Lung (tissue), 12 donors: ENCODE measurements around the gene TC2N. TPM values are rescaled to one million over a fixed set of nuclear protein-coding genes. Genes with fewer than 3 reads are reported as not detected.

Experiments
- ATAC-seq: fragments of 200-7000 bp; cut with Tn5 transposase; one replicate; pipeline ENCODE4 v1.9.1; 2020; ENCODE audit warnings: moderate number of reproducible peaks; ENCODE audit not compliant: insufficient read depth, low FRiP score
- DNase-seq, 3 donors: peaks; one replicate each; pipeline ENCODE4 v3.0.0-alpha.2; 2013 to 2017
- H3K27ac ChIP-seq, 2 donors: one replicate each; pipeline ENCODE4 v1.5.1; 2013; ENCODE audit warnings: mild to moderate bottlenecking in 2 of 2, moderate library complexity in 2 of 2, control low read depth in 1 of 2, inconsistent platforms in 1 of 2, low read depth in 1 of 2, low read length in 1 of 2
- H3K27me3 ChIP-seq, 3 donors: one replicate each; pipeline ENCODE4 v1.5.1; 2013; ENCODE audit warnings: low read length in 2 of 3; ENCODE audit not compliant: control insufficient read depth in 3 of 3, insufficient read depth in 3 of 3
- H3K36me3 ChIP-seq, 4 donors: one replicate each; pipeline ENCODE4 v1.5.1; 2013; ENCODE audit warnings: low read length in 4 of 4, mild to moderate bottlenecking in 1 of 4, moderate library complexity in 1 of 4; ENCODE audit not compliant: control insufficient read depth in 4 of 4, insufficient read depth in 4 of 4
- H3K4me1 ChIP-seq, 5 donors: one replicate each; pipeline ENCODE4 v1.5.1; 2013; ENCODE audit warnings: low read length in 5 of 5, mild to moderate bottlenecking in 2 of 5, moderate library complexity in 1 of 5; ENCODE audit not compliant: control insufficient read depth in 5 of 5, insufficient read depth in 5 of 5
- H3K4me3 ChIP-seq: one replicate; pipeline ENCODE4 v1.5.1; 2013; ENCODE audit warnings: mild to moderate bottlenecking, control low read depth, moderate library complexity
- H3K9ac ChIP-seq, 2 donors: one replicate each; pipeline ENCODE4 v1.5.1; 2013; ENCODE audit warnings: low read length in 2 of 2, control low read depth in 1 of 2; ENCODE audit not compliant: insufficient read depth in 1 of 2
- H3K9me3 ChIP-seq, 4 donors: one replicate each; pipeline ENCODE4 v1.5.1; 2013; ENCODE audit warnings: low read length in 3 of 4, mild to moderate bottlenecking in 1 of 4, moderate library complexity in 1 of 4; ENCODE audit not compliant: control insufficient read depth in 4 of 4, insufficient read depth in 3 of 4
- WGBS, 2 donors: extraction: QIAGEN DNeasy Blood & Tissue Kit; methylation state at CpG; one replicate each; pipeline ENCODE4 v1.1.7; 2013; 5-methylcytosine and 5-hydroxymethylcytosine counted together
- polyA plus RNA-seq, 2 donors: library from polyadenylated mRNA; stranded (reverse); fragments of 200-250 nt; gene quantifications; one replicate each; pipeline ENCODE4 v1.2.1, GENCODE V29; 2013
- total RNA-seq, 2 donors: library from RNA; depleted of rRNA in 1 of 2; stranded (reverse); fragments of >200 nt in 1 of 2; gene quantifications; one replicate each; pipeline ENCODE4 v1.2.1, GENCODE V29; 2014 to 2021
- TF ChIP-seq, protein P1 (sequence below): IDR thresholded peaks from 2 replicates; pipeline ENCODE4 v1.5.1; 2012; ENCODE audit warnings: mild to moderate bottlenecking; ENCODE audit errors: control extremely low read depth, extremely low read depth
- donor health status: control.
- donor health status: control.
- donor health status: Bipolar disorder and iron deficiency.
- donor health status: healthy.
- donor health status: DM: yes; HTN: yes; CAD: no.

TC2N gene
- total and polyA plus RNA-seq, 4 donors: 20.4 to 128 (median 43.9) TPM

- ATAC-seq: no peak
- Histone ChIP-seq H3K4me3 (no peak overlapping the region), H3K36me3 (peaks cover 0 to 24% (median 4%) of the 10 kb centered on the region in 4 donors), H3K27me3 (no peaks in the 10 kb centered on the region), H3K27ac (no peak overlapping the region), H3K9me3 (no peaks in the 10 kb centered on the region), H3K4me1 (peaks cover 0 to 13% (median 6%) of the 10 kb centered on the region in 5 donors), H3K9ac (no peak overlapping the region)
- TF ChIP-seq, protein P1, sequence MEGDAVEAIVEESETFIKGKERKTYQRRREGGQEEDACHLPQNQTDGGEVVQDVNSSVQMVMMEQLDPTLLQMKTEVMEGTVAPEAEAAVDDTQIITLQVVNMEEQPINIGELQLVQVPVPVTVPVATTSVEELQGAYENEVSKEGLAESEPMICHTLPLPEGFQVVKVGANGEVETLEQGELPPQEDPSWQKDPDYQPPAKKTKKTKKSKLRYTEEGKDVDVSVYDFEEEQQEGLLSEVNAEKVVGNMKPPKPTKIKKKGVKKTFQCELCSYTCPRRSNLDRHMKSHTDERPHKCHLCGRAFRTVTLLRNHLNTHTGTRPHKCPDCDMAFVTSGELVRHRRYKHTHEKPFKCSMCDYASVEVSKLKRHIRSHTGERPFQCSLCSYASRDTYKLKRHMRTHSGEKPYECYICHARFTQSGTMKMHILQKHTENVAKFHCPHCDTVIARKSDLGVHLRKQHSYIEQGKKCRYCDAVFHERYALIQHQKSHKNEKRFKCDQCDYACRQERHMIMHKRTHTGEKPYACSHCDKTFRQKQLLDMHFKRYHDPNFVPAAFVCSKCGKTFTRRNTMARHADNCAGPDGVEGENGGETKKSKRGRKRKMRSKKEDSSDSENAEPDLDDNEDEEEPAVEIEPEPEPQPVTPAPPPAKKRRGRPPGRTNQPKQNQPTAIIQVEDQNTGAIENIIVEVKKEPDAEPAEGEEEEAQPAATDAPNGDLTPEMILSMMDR: no peak
- no peak for DNase-seq
- 66 to 79% methylated on average over 13 of the region's 13 CpGs for WGBS, 2 donors
Measured at GRCh38 chr14:91877376-91877915, 10.1 kb upstream of the TC2N start.

DNA sequence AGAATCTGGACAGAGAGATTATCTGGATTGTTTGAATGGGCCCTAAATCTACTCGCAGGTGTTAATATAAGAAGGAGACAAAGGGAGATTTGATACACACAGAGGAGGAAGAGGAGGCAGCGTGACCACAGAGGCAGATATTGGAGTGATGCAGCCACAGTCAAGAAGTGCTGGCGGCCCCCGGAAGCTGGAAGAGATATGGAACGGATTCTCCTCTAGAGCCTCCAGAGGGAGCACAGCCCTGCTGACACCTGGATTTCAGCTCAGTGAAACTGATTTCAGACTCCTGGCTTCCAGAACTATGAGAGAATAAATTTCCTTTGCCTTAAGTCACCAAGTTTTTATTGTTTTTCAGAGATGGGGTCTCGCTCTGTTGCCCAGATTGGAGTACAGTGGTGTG, 9.2 kb upstream of the TC2N start:
- TF ChIP-seq, protein P1: no peak
- no peak for ATAC-seq
- 95 to 98% methylated on average over 6 of the region's 6 CpGs for WGBS, 2 donors
- Histone ChIP-seq H3K36me3 (peaks cover 0 to 24% (median 4%) of the 10 kb centered on the region in 4 donors), H3K9me3 (no peaks in the 10 kb centered on the region), H3K27me3 (no peaks in the 10 kb centered on the region), H3K9ac (no peak overlapping the region), H3K27ac (no peak overlapping the region), H3K4me3 (no peak overlapping the region), H3K4me1 (peaks cover 2 to 13% (median 6%) of the 10 kb centered on the region in 5 donors)
- DNase-seq: no peak

DNA sequence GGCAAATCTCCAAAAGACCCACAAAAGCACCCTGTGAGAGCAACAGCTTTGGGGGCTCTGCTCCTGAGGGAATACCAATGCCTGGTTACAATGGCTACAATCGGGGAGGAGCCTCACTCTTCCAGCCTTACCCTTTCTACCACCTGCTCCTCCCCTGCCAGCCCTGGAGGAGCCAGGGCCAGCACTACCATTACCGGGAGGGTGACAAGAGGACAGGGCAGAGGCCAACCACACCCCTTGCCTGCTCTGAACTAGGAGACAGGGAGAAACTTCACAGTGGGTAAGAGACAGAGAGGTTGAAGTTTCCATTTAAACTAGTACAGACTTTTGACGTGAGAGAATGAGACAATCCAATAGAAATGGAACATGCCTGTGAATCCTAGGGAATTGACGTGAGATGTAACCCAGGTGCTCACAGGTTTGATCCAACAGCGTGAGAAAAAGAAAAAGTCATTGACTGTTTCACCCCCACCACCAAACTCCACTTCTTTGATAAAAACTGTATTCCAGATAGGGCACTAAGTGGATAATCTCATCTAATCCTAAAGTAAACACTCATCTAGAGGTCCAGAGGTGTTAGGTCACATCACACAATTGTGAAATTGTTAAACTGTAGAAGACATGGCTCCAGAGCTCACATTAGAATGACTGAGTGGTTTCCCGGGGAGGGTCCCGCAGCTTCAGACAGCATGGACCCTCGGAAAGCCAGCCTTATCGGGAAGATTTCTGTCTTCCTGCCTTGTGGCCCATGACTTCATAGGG, 8.4 kb upstream of the TC2N start:
- peak overlapping the region in 1 of 2 donors; percentile 54 for H3K27ac ChIP-seq
- peaks cover 2 to 13% (median 6%) of the 10 kb centered on the region in 5 donors for H3K4me1 ChIP-seq

More for the DNA sequence above, 8.4 kb upstream of the TC2N start:
- no peaks in the 10 kb centered on the region for H3K9me3 ChIP-seq
- 73 to 90% methylated on average over 9 of the region's 9 CpGs for WGBS, 2 donors
- ATAC-seq: no peak
- H3K36me3 ChIP-seq: peaks cover 0 to 18% (median 4%) of the 10 kb centered on the region in 4 donors
- peak in 1 of 3 donors; percentile 20 for DNase-seq
- no peak overlapping the region for H3K4me3 ChIP-seq
- no peaks in the 10 kb centered on the region for H3K27me3 ChIP-seq
- TF ChIP-seq, protein P1: no peak
- H3K9ac ChIP-seq: no peak overlapping the region
